GM18517 (cell line): ENCODE measurements around the gene SLC23A2.
A peak's percentile ranks its signal among the peaks of the same experiment; 100 is the strongest.
"Not testable (repeated sequence)": the region's sequence is repeated elsewhere in the genome, so short reads cannot be mapped to it uniquely, and the experiment has no call there.

ENCODE experiments used
- ATAC-seq: cut with Tn5 transposase; IDR thresholded peaks from one replicate; pipeline ENCODE4 v1.9.1; 2021; ENCODE audit warnings: mild to moderate bottlenecking, moderate library complexity; ENCODE audit not compliant: unreplicated experiment

Gene SLC23A2

DNA sequence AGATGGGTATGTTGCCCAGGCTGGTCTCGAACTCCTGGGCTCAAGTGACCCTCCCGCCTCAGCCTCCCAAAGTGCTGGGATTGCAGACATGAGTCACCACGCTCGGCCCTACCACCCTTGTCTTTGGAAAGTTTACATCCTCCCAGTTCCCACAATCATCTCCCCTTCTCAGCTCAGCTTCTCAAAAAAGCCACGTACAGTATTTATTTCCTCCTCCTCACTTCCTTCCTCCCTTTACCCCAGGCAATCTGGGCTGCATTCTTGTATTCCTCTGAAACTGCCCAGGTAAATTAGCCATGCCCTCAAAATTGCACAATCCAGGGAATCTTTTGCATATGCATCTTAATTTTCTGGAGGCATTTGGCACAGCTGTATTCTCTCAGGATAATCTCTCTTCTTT is 7.4 kb upstream of the SLC23A2 start:
- ATAC-seq, result no peak

DNA sequence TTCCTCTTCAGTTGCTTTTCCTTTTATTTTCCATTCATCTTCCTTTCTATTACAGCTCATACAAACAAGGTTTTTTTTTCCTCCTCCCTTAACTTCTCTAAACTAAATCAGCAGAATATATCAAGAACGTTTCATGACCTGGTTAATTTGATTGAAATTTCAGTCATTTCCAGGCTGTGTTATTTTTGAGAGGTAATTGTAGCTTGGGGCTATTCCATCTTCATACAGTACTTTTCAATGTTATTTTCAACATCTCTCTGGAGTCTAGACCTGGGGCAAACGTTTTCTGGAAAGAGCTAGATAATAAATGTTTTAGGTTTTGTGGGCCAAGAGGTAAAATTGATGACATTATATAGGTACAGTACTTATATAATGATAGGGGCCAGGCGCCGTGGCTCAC is 4.0 kb upstream of the SLC23A2 start:
- ATAC-seq, result no peak

DNA sequence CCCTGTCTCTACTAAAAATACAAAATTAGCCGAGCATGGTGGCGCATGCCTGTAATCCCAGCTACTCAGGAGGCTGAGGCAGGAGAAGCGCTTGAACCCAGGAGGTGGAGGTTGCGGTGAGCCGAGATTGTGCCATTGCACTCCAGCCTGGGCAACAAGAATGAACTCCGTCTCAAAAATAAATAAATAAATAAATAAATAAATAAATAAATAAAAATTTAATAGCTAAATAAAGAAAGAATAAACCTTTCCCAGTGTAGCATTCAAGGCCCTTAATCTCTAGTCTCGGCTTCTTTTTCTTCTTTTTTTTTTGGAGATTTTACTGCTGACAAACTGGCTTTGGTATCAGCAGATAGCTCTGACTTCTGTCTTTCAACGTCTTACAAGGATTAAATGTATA is 3.5 kb upstream of the SLC23A2 start:
- ATAC-seq, result not testable (repeated sequence)

GRCh38 chr20:5003626-5004025 is 2.3 kb upstream of the SLC23A2 start:
- no peak for ATAC-seq

- ATAC-seq, result no peak
These were observed 735 bp upstream of the SLC23A2 start for GRCh38 chr20:5002077-5002413.

DNA sequence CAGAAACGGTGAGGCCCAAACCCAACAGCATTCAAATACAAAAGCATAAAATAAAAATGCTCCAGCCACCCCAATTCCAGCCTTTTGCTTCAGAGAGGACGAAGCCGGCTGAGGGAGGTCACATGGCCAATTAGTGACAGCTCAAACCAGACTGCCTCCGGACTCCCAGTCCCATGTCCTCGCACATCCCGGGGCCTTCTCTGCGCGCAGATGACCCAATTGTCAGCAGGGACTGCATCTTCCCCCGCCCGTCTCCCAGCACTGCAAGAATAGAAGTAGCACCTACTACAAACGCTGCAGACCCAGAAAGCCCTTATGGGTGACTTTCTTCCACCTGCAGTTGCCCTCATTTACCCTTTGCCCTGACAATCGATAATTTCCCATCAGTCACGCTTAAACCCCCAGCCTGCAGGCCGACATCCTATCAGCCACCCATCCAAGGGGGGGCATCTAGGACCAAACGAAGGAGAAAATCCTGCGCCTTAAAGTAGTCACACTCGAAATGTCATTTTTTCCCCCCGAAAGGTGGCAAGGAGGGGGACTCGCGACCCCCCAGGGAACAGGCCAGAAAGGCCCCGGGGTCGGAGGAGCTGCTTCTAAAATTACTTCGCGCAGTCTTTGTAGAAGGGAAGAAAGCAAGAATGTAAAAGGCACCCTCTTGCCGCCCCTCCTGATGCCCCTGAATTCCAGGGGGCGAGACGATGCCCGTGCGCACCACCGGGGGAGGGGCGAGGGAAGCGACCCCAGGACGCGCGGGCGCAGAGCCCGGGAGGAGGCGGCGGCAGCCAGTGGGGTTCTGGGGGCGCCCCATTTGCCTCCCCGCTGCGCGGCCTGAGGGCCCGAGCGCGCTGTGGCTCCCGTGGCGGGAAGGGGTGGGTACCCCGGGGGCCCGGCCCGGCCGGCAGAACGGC is 792 bp downstream of the SLC23A2 start:
- ATAC-seq, result no peak

DNA sequence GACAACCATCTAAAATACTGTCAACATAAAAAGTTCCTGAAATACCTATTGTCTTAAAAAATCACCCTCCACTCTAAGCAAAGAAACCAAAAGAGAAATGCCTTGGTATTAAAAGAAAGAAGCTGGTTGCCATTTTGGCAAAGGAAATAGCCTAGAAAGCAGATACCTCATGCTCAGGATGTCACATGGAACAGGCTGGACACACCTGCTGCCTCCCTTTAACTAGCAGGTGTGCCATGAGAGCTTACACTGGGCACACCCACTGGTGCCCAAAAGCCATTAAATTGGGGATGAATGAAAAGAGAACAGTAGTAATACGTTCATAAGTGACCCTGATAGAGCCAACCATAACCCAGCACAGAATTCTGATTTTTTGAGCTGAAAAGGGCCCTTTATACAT is 1.5 kb downstream of the SLC23A2 start:
- no peak for ATAC-seq

- no peak for ATAC-seq
These were observed 3.1 kb downstream of the SLC23A2 start for GRCh38 chr20:4998160-4998651.

- ATAC-seq, result no peak
These were observed 4.1 kb downstream of the SLC23A2 start for GRCh38 chr20:4997222-4997621.

- ATAC-seq, result no peak
These were observed 11.7 kb downstream of the SLC23A2 start for GRCh38 chr20:4989570-4989969.

DNA sequence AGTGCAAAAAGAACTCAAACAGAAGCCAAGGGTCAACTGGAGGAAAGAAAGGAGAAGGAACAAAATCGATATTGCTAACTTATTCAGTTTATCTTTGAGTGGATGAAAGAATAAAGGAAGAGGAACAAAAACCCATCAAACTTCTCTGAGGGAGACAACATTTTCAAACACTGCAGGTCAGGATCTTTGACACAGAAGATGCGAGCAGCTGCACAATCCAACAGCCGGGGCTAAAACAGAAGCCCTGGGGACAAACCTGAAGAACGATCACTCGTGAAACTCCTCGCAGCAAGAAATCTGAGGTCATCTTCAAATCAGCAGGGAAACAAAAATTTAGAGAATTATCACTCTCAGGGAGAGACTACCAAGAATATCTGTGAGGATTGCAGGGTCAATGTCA is 14.2 kb downstream of the SLC23A2 start:
- no peak for ATAC-seq

GRCh38 chr20:4985658-4986057 is 15.7 kb downstream of the SLC23A2 start:
- no peak for ATAC-seq

DNA sequence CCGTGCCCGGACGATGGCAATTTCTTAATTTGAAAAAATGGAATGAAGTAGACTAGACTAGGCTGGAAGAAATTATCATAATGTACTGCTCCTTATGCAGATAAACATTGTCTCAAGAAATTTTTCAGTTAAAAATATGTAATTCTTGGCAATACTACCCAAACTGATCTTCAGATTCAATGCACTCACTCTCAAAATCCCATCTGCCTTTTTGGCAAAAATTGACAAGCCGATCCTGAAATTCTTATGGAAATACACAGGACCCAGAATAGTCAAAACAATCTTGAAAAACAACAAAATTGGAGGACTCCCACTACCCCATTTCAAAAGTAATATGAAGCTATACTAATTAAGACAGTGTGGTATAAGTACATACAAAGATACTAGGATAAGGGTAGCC is 19.0 kb downstream of the SLC23A2 start:
- no peak for ATAC-seq

DNA sequence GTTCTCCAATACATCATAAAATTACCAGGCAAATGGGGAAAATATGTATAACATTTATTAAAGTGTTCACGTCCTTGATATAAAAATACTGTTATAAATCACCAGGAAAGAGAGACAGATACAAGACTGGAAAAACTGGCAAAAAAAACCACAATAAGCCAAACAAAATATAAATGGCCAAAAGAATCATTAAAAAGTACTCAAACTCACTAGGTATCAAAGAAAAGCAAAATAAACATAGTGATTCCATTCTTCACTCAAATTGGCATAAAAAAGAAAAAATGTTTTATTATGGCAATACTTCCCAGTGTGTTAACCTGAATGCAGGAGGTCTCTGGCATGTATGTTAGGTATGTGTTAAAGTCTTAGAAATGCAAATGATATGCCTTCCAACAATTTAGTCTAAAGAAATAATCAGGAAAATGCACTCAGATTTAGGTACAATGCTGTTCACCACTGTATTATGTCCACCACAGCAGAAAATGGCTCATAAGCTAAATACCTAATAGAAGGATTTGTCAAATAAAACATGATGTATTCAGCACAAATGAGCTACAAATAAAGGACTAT is 21.4 kb downstream of the SLC23A2 start:
- no peak for ATAC-seq

GRCh38 chr20:4978050-4978918 is 23.0 kb downstream of the SLC23A2 start:
- ATAC-seq, result no peak

DNA sequence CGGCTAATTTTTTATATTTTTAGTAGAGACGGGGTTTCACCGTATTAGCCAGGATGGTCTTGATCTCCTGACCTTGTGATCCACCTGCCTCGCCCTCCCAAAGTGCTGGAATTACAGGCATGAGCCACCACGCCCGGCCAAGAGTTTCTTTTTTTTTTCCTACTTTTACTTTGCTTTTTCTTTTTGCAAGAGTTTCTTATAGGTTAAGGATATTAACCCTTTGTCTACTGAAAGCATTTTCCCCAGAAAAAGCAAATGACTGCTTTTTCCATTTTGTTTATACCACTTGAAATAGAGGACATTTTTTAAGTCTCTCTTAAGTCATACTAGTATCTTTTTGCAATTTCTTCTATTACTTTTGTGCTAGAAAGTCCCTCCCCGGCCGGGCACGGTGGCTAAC is 25.3 kb downstream of the SLC23A2 start:
- not testable (repeated sequence) for ATAC-seq

- peak; percentile 82 for ATAC-seq
These were observed 27.8 kb downstream of the SLC23A2 start for GRCh38 chr20:4973330-4974097.

DNA sequence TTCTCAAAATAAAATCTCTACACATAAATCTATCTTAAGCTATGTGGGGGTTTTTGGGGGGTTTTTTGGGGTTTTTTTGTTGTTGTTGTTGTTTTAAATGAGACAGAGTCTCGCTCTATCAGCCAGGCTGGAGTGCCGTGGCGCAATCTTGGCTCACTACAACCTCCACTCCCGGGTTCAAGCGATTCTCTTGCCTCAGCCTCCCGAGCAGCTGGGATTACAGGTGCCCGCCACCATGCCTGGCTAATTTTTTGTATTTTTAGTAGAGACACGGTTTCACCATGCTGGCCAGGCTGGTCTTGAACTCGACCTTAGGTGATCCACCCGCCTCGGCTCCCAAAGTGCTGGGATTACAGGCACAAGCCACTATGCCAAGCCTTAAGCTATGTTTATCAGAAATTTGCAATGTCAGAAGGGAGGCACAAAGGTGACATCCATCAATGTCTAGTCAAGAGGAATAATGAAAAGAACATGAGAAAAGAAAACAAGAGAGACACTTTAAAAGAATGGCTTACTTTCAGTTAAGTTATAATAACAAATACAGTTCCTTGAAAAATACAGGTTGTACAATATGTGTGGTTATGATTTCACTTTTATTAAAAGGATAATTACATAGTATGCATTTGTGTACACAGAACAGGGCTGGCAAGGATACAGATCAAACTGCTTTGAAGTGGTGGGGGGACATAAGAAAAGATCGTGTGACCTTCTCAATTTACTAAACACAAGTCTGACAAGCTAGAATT is 28.6 kb downstream of the SLC23A2 start:
- no peak for ATAC-seq

- ATAC-seq, result no peak
These were observed 30.2 kb downstream of the SLC23A2 start for GRCh38 chr20:4971064-4971463.
